Measurements from ENCODE around the gene CUX1.
"Not testable (repeated sequence)": the region's sequence is repeated elsewhere in the genome, so short reads cannot be mapped to it uniquely, and the experiment has no call there.

Gene CUX1

DNA sequence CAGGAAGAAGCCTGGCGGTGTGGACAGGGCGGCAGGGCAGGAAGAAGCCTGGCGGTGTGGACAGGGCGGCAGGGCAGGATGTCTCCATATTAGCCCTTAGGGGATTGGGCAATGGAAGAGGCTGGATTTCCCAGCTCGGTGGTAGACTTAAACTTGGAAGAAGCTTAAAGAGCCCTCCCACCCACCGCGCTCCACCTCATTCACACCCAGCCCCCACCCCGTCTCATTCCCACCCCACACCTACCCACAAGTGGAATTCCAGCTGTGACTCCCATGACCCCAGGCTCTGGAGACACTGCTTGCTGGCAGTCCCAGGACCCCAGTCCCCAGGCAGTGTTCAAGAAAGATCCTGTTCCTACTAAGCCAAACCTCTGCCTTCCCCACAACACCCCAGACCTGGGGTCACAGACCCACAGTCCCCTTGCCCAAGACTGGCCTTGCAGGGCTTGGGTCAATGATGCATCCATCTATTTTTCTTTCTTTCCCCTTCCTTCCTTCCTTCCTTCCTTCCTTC is 504.8 kb downstream of the CUX1 start:
- H3K9me3 ChIP-seq (ENCODE audit: insufficient read depth, low read length, severe bottlenecking), result no peaks in the 10 kb centered on the region
- no peak overlapping the region for H3K4me2 ChIP-seq (ENCODE audit: insufficient read depth, low read length)
- H4K20me1 ChIP-seq (ENCODE audit: insufficient read depth, low read length), result no peaks in the 10 kb centered on the region
- TF ChIP-seq, protein P1, sequence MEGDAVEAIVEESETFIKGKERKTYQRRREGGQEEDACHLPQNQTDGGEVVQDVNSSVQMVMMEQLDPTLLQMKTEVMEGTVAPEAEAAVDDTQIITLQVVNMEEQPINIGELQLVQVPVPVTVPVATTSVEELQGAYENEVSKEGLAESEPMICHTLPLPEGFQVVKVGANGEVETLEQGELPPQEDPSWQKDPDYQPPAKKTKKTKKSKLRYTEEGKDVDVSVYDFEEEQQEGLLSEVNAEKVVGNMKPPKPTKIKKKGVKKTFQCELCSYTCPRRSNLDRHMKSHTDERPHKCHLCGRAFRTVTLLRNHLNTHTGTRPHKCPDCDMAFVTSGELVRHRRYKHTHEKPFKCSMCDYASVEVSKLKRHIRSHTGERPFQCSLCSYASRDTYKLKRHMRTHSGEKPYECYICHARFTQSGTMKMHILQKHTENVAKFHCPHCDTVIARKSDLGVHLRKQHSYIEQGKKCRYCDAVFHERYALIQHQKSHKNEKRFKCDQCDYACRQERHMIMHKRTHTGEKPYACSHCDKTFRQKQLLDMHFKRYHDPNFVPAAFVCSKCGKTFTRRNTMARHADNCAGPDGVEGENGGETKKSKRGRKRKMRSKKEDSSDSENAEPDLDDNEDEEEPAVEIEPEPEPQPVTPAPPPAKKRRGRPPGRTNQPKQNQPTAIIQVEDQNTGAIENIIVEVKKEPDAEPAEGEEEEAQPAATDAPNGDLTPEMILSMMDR (IDR thresholded peaks at IDR 0.05; ENCODE audit: borderline replicate concordance, extremely low read depth, low read length, poor library complexity, severe bottlenecking), result no peak
- TF ChIP-seq EZH2 (IDR thresholded peaks at IDR 0.05; ENCODE audit: borderline replicate concordance, low read depth, low read length, severe bottlenecking), result no peak
- H3K79me2 ChIP-seq (ENCODE audit: insufficient read depth, low read length), result no peaks in the 10 kb centered on the region
- H2AFZ ChIP-seq (ENCODE audit: low read depth, low read length), result no peak overlapping the region
- no peak overlapping the region for H3K4me3 ChIP-seq (ENCODE audit: low read depth in 1 of 2, low read length in 2 of 2)
- H3K9ac ChIP-seq (ENCODE audit: low read depth, low read length), result no peak overlapping the region
- H3K36me3 ChIP-seq (ENCODE audit: insufficient read depth, low read length), result no peaks in the 10 kb centered on the region
- DNase-seq, result no peak
- no peak for ATAC-seq (ENCODE audit: insufficient read depth, low read depth)
- H3K27ac ChIP-seq (ENCODE audit: low read length), result no peak overlapping the region
- H3K27me3 ChIP-seq (ENCODE audit: insufficient read depth, low read length, poor library complexity), result no peaks in the 10 kb centered on the region
- H3K4me1 ChIP-seq (ENCODE audit: insufficient read depth, low read length), result no peaks in the 10 kb centered on the region

DNA sequence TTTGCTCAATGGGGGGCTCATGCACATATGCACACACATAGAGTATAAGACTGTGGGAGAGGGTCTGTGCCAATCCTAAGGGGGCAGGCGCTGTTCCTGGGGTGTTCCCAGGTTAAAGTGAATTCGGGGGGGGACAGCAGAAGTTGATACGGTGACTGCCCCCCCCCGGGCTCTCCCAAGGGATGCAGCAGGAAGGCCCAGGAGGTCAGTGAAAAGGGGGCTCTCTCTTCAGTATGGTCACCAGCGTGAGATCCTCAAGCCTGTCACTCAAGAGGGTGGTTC is 506.4 kb downstream of the CUX1 start:
- Histone ChIP-seq H3K79me2 (ENCODE audit: insufficient read depth, low read length) (no peaks in the 10 kb centered on the region), H3K4me3 (ENCODE audit: low read depth in 1 of 2, low read length in 2 of 2) (no peak overlapping the region), H4K20me1 (ENCODE audit: insufficient read depth, low read length) (no peaks in the 10 kb centered on the region), H3K27me3 (ENCODE audit: insufficient read depth, low read length, poor library complexity) (no peaks in the 10 kb centered on the region), H2AFZ (ENCODE audit: low read depth, low read length) (no peak overlapping the region), H3K9ac (ENCODE audit: low read depth, low read length) (no peak overlapping the region), H3K36me3 (ENCODE audit: insufficient read depth, low read length) (no peaks in the 10 kb centered on the region), H3K9me3 (ENCODE audit: insufficient read depth, low read length, severe bottlenecking) (no peaks in the 10 kb centered on the region), H3K27ac (ENCODE audit: low read length) (no peak overlapping the region), H3K4me1 (ENCODE audit: insufficient read depth, low read length) (no peaks in the 10 kb centered on the region), H3K4me2 (ENCODE audit: insufficient read depth, low read length) (no peak overlapping the region)
- ATAC-seq (ENCODE audit: insufficient read depth, low read depth), result no peak
- TF ChIP-seq, protein P1 (IDR thresholded peaks at IDR 0.05; ENCODE audit: borderline replicate concordance, extremely low read depth, low read length, poor library complexity, severe bottlenecking), result no peak
- no peak for TF ChIP-seq EZH2 (IDR thresholded peaks at IDR 0.05; ENCODE audit: borderline replicate concordance, low read depth, low read length, severe bottlenecking)
- DNase-seq, result no peak

DNA sequence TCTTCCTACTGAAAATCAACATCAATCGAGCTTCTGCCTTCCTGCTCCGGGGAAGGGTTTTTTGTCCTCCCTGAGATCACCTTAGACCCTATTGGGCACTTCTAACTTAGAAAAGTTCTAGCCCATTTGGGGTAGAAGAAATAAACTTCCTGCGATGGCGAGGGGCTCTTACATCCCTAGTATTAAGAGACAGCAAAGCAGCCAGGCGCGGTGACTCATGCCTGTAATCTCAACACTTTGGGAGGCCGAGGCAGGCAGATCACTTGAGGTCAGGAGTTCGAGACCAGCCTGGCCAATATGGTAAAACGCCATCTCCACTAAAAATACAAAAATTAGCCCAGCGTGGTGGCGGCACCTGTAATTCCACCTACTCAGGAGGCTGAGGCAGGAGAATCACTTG is 507.7 kb downstream of the CUX1 start:
- not testable (repeated sequence) for H3K27ac ChIP-seq (ENCODE audit: low read length); H2AFZ ChIP-seq (ENCODE audit: low read depth, low read length); H3K9me3 ChIP-seq (ENCODE audit: insufficient read depth, low read length, severe bottlenecking); H4K20me1 ChIP-seq (ENCODE audit: insufficient read depth, low read length); H3K27me3 ChIP-seq (ENCODE audit: insufficient read depth, low read length, poor library complexity); H3K4me3 ChIP-seq (ENCODE audit: low read depth in 1 of 2, low read length in 2 of 2); ATAC-seq (ENCODE audit: insufficient read depth, low read depth); H3K79me2 ChIP-seq (ENCODE audit: insufficient read depth, low read length); H3K36me3 ChIP-seq (ENCODE audit: insufficient read depth, low read length); H3K4me1 ChIP-seq (ENCODE audit: insufficient read depth, low read length); DNase-seq; H3K4me2 ChIP-seq (ENCODE audit: insufficient read depth, low read length); H3K9ac ChIP-seq (ENCODE audit: low read depth, low read length)

DNA sequence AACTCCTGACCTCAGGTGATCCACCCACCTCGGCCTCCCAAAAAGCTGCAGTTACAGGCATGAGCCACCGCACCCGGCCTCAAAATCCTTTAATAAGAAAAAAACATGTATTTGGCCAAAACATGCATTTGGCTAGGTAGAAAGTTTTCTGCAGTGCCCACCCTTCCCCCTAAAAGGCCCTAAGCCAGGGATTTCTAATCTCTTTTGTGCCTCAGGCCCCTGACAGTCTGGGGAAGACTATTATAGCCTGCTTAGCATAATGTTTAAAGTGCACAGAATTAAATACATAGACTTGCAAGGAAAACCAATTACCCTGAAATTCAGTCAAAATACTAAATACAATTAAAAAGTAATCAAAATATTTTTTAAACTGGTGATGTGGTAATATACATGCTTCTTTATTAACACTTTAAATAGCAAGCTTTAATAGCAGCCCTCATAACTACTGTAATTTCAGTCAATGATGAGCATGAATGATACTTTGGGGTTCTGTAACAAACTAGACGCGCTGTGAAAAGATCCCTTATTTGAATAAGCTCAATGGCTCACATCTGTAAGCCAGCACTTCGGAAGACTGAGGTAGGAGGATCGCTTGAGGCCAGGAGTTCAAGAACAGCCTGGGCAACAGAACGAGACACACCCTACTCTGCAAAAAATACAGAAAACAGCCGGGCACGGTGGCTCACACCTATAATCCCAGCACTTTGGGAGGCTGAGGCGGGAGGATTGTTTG is 508.9 kb downstream of the CUX1 start:
- Histone ChIP-seq H2AFZ (ENCODE audit: low read depth, low read length) (no peak overlapping the region), H3K36me3 (ENCODE audit: insufficient read depth, low read length) (no peaks in the 10 kb centered on the region), H3K4me3 (ENCODE audit: low read depth in 1 of 2, low read length in 2 of 2) (no peak overlapping the region), H4K20me1 (ENCODE audit: insufficient read depth, low read length) (no peaks in the 10 kb centered on the region), H3K79me2 (ENCODE audit: insufficient read depth, low read length) (no peaks in the 10 kb centered on the region), H3K9ac (ENCODE audit: low read depth, low read length) (no peak overlapping the region), H3K4me2 (ENCODE audit: insufficient read depth, low read length) (no peak overlapping the region), H3K27ac (ENCODE audit: low read length) (no peak overlapping the region), H3K9me3 (ENCODE audit: insufficient read depth, low read length, severe bottlenecking) (no peaks in the 10 kb centered on the region), H3K4me1 (ENCODE audit: insufficient read depth, low read length) (no peaks in the 10 kb centered on the region), H3K27me3 (ENCODE audit: insufficient read depth, low read length, poor library complexity) (no peaks in the 10 kb centered on the region)
- no peak for DNase-seq
- ATAC-seq (ENCODE audit: insufficient read depth, low read depth), result no peak
- no peak for TF ChIP-seq EZH2 (IDR thresholded peaks at IDR 0.05; ENCODE audit: borderline replicate concordance, low read depth, low read length, severe bottlenecking)
- TF ChIP-seq, protein P1 (IDR thresholded peaks at IDR 0.05; ENCODE audit: borderline replicate concordance, extremely low read depth, low read length, poor library complexity, severe bottlenecking), result no peak

DNA sequence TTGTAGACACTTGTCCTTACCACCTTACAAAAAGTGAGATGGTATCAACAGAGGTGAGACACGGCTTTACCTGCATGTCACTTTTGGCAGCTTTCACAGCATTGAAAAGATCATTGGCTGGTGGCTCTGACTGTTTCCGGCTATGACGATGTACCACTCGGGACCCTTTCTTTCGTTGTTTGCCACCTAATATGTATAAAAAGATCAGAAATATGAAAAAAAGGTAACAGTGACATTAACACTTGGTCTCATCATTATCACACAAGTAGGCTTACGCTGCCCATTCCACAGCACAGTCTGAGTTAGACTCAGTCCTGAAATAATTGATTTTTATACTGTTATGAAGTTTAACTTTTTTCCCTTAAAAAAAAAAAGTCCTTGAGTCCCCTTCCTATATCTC is 509.8 kb downstream of the CUX1 start:
- H3K4me2 ChIP-seq (ENCODE audit: insufficient read depth, low read length); H2AFZ ChIP-seq (ENCODE audit: low read depth, low read length); DNase-seq; H3K27me3 ChIP-seq (ENCODE audit: insufficient read depth, low read length, poor library complexity); H3K27ac ChIP-seq (ENCODE audit: low read length); H3K79me2 ChIP-seq (ENCODE audit: insufficient read depth, low read length); H4K20me1 ChIP-seq (ENCODE audit: insufficient read depth, low read length); H3K9ac ChIP-seq (ENCODE audit: low read depth, low read length); H3K4me1 ChIP-seq (ENCODE audit: insufficient read depth, low read length); ATAC-seq (ENCODE audit: insufficient read depth, low read depth); H3K36me3 ChIP-seq (ENCODE audit: insufficient read depth, low read length); H3K4me3 ChIP-seq (ENCODE audit: low read depth in 1 of 2, low read length in 2 of 2); H3K9me3 ChIP-seq (ENCODE audit: insufficient read depth, low read length, severe bottlenecking): not testable (repeated sequence)

DNA sequence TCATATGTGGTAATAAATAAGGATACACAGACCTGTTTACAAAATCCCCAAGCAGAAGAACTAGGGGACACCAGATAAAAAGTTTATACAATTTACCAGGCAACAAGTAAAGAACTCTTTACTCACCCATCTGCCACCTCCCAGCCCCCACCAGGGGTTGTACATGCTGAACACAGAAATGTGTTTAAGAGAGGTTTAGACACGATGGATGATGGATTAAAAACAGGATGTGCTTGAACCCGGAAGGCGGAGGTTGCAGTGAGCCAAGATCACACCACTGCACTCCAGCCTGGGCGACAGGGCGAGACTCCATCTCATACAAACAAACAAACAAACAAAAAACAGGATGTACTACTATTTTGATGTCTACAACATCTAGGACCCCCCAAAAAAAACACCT is 511.4 kb downstream of the CUX1 start:
- H3K27me3 ChIP-seq (ENCODE audit: insufficient read depth, low read length, poor library complexity); H3K4me3 ChIP-seq (ENCODE audit: low read depth in 1 of 2, low read length in 2 of 2); H3K9ac ChIP-seq (ENCODE audit: low read depth, low read length); ATAC-seq (ENCODE audit: insufficient read depth, low read depth); DNase-seq; H2AFZ ChIP-seq (ENCODE audit: low read depth, low read length); H4K20me1 ChIP-seq (ENCODE audit: insufficient read depth, low read length); H3K9me3 ChIP-seq (ENCODE audit: insufficient read depth, low read length, severe bottlenecking); H3K79me2 ChIP-seq (ENCODE audit: insufficient read depth, low read length); H3K4me2 ChIP-seq (ENCODE audit: insufficient read depth, low read length); H3K4me1 ChIP-seq (ENCODE audit: insufficient read depth, low read length); H3K36me3 ChIP-seq (ENCODE audit: insufficient read depth, low read length); H3K27ac ChIP-seq (ENCODE audit: low read length): not testable (repeated sequence)
